Adipose tissue (tissue), 3 donors: ENCODE measurements around the gene CIAO2B. TPM values are rescaled to one million over a fixed set of nuclear protein-coding genes. Genes with fewer than 3 reads are reported as not detected.

Experiments used
- H3K27ac ChIP-seq: one replicate; pipeline ENCODE4 v1.5.1; 2013; ENCODE audit warnings: low read depth, low read length
- WGBS, 3 donors: extraction: QIAGEN DNeasy Blood & Tissue Kit; methylation state at CpG; one replicate each; pipeline ENCODE4 v1.1.7; 2013; 5-methylcytosine and 5-hydroxymethylcytosine counted together
- polyA plus RNA-seq, 3 donors: library from polyadenylated mRNA; stranded (reverse); fragments of 200-250 nt; gene quantifications; one replicate each; pipeline ENCODE4 v1.2.3, GENCODE V29; 2013
- donor health status: healthy with polysubstance abuse.
- donor health status: Bipolar disorder and iron deficiency.
- donor health status: healthy.

CIAO2B gene
- polyA plus RNA-seq, 3 donors: 82.5 to 160 (median 157) TPM

GRCh38 chr16:66926171-66926947 is 7.8 kb downstream of the CIAO2B start:
- WGBS, 3 donors: 44 to 76% (median 73%) methylated on average over 5 of the region's 5 CpGs
- no peak overlapping the region for H3K27ac ChIP-seq

- H3K27ac ChIP-seq: no peak within 1 kb of the TSS
- WGBS, 3 donors: 3 to 13% (median 4%) methylated on average over 32 to 42 of the region's 42 CpGs
Observed at GRCh38 chr16:66925322-66925840, 8.8 kb downstream of the CIAO2B start, which contains the start of gene RRAD. TSS of gene RRAD (minus strand) at chr16:66925535. CDS start at chr16:66925179, 356 bp downstream.

- no peak overlapping the region for H3K27ac ChIP-seq
- 8 to 11% (median 10%) methylated on average over 47 to 72 of the region's 72 CpGs for WGBS, 3 donors
Observed at GRCh38 chr16:66924527-66925321, 9.5 kb downstream of the CIAO2B start.

- H3K27ac ChIP-seq: no peak overlapping the region
- 58 to 67% (median 60%) methylated on average over 3 of the region's 3 CpGs for WGBS, 3 donors
Observed at GRCh38 chr16:66923866-66924265, 10.3 kb downstream of the CIAO2B start.

GRCh38 chr16:66923247-66923731 is 10.9 kb downstream of the CIAO2B start:
- H3K27ac ChIP-seq: no peak overlapping the region
- 57 to 68% (median 68%) methylated on average over 18 of the region's 18 CpGs for WGBS, 3 donors

DNA sequence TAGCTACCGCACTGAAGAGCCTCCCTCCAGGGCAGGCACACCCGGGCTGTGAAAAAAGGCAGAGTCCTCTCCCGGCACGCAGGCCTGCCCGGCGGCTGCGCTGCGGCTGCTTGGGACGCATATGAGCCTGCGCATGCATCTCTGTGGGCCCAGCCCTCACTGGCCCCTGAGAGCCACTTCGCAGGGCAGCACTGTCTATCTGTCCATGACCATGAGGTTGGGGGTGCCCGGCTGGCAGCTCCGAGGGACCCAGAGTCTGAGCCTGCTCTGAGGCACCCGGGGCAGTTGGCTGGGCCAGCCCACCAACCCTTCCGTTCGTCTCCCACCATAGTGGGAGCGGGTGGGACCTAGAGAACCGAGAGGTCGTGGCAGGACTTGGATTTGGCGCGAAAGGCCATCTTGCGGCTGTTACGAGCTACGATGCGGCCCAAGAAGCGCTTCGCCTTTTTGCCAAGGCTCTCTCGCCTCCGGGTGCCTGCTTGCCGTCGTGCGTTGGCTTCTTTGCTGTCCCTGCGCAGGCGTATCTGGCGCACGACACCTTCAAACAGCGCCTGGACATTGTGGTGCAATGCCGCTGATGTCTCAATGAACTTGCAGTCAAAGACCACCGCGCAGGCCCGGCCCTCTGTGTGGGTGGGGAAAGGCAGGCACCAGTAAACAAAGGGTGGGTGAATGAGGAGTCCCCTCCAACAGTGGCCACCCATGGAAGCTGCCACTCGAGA is 12.3 kb downstream of the CIAO2B start:
- H3K27ac ChIP-seq: no peak overlapping the region
- 70 to 78% (median 71%) methylated on average over 42 of the region's 42 CpGs for WGBS, 3 donors

DNA sequence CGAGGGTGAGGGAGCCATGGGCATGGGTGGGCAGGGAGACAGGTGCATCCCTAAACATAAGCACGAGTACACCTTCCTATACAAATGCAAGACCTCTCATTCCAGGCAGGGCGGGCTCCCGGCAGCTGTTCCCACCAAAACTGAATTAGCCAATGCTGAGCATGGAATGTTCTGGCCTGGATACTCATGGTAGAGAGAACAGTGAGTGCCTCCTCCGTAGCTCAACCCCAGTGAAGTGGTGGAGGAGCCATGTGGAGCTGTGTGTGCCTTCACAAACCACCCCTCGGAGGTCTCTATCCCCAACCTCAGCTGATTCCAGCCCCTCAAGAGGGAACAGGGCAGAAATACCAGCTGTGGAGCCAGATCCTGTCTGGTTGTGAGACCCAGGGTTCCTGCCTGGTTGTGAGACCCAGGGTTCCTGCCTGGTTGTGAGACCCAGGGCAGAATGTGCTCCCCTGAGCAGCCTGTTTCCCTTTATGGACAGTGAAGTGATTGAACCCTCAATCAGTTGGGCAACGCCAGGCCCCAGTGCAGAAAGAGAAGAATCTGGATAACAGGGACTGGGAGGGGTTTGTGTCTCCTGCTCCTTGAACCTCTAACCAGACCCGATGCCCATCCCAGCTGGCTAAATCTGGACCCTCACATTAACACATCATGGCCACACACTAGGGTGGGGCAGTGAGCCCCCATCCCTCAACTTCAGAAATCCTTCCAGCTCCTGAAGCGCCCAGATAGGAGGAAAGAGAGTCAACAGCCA is 13.1 kb downstream of the CIAO2B start:
- H3K27ac ChIP-seq: no peak overlapping the region

GRCh38 chr16:66920299-66920590 is 14.0 kb downstream of the CIAO2B start:
- H3K27ac ChIP-seq: no peak overlapping the region
- 50 to 64% (median 57%) methylated on average over 2 of the region's 2 CpGs for WGBS, 3 donors

More for the DNA sequence above, 13.1 kb downstream of the CIAO2B start:
- WGBS, 3 donors: 69 to 75% (median 72%) methylated on average over 9 of the region's 9 CpGs

GRCh38 chr16:66919569-66920298 is 14.5 kb downstream of the CIAO2B start:
- WGBS, 3 donors: 50 to 75% (median 70%) methylated on average over 5 of the region's 5 CpGs
- no peak overlapping the region for H3K27ac ChIP-seq

DNA sequence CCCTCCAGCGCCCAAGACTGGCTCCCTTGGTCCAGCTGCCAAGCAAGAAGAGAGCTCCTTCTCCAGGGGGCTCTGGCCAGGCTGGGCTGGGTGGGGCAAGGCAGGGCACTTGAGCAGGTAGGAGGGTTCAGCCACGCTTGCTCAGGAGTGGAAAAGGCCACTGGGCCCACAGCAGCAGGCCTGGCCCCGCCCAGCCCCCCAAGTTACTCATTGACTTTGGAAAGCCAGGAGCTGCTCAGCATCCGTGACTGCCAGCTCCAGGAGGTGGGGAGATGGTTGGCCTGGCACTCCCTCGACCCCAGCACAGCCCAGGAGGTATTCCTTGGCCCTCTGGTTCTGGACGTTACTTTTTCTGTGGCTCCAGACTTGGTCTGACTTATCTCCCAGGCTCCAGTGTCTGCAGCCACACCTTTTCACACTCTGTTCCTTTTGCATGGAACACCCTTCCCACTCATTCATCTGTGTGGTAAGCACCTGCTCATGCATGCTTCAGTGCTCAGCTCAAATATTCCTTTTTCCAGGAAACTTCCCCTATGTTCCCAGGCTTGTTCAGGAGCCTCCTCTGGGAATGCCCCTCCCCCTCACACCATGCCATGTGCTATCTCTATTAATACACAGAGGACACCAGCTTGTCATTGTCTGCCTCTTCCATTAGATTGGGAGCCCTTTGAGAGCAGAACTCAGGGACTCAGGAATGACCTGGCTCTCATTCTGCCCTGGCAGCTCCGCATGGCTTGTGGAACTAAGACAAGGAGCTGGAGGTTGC is 15.2 kb downstream of the CIAO2B start, which contains the start of gene CDH16:
CDH16 (minus strand) TSS at position 83 of the 766 bp plus-strand sequence. CDS start 820 bp downstream, outside the sequence.
- WGBS, 3 donors: 69 to 79% (median 78%) methylated on average over 7 of the region's 7 CpGs
- H3K27ac ChIP-seq: no peak within 1 kb of the TSS

- H3K27ac ChIP-seq: no peak overlapping the region
- WGBS, 3 donors: 87 to 91% (median 89%) methylated on average over 6 of the region's 6 CpGs
Observed at GRCh38 chr16:66918355-66918754, 15.8 kb downstream of the CIAO2B start.

DNA sequence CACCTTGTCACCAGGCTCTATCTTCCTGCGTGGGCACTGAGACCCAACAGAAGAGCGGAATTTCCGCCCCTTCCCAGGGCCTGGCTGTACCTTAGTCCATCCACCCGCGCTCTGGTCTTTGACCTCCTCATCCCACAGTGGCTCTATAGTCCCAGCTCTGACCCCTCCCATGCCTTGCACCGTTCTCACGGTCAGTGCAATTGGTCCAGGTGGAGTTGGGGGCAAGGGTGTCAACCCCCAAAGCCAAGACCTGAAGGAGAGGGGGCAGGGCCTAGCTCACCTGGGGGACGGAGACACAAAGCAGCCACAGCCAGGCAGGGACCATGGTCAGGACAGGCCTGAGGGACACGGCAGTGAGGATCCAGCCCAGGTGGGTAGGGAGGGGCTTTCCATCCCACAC is 16.5 kb downstream of the CIAO2B start:
- H3K27ac ChIP-seq: no peak overlapping the region
- 85 to 89% (median 89%) methylated on average over 9 of the region's 9 CpGs for WGBS, 3 donors

DNA sequence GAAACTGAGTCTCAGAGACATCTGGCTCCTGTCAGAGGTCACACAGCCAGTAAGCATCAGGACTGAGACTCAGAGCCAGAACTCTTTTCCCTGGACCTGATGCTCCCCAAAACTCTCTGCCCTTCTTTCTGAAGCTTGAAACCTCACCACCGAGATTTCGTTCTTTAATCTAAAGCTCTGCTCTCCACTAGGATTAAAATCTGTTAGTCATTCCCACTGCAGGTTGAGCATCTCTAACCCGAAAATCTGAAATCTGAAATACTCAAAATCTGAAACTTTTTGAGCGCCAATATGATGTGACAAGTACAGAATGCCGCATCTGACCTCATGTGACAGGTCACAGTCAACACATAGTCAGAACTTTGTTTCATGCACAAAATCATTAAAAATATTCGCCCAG is 17.7 kb downstream of the CIAO2B start:
- no peak overlapping the region for H3K27ac ChIP-seq
- 83 to 86% (median 86%) methylated on average over 6 of the region's 6 CpGs for WGBS, 3 donors

- no peak overlapping the region for H3K27ac ChIP-seq
- WGBS, 3 donors: 64 to 69% (median 66%) methylated on average over 7 of the region's 7 CpGs
Observed at GRCh38 chr16:66915041-66915440, 19.2 kb downstream of the CIAO2B start.

- H3K27ac ChIP-seq: no peak overlapping the region
- WGBS, 3 donors: 95 to 98% (median 97%) methylated on average over 7 of the region's 7 CpGs
Observed at GRCh38 chr16:66914541-66914940, 19.7 kb downstream of the CIAO2B start.

- WGBS, 3 donors: 76 to 88% (median 78%) methylated on average over 4 of the region's 4 CpGs
- H3K27ac ChIP-seq: no peak overlapping the region
Observed at GRCh38 chr16:66913711-66914110, 20.5 kb downstream of the CIAO2B start.

- H3K27ac ChIP-seq: no peak overlapping the region
- WGBS, 3 donors: 48 to 49% (median 48%) methylated on average over 10 of the region's 10 CpGs
Observed at GRCh38 chr16:66913081-66913480, 21.1 kb downstream of the CIAO2B start.
